SU-DHL-6 (cell line): ENCODE results near the gene SOS1.

ENCODE experiments used
- H2AFZ ChIP-seq: fragments of 200-600 bp; sonication (generic); 2 replicates; pipeline ENCODE4 v1.6.1; 2014; ENCODE audit warnings: low read depth, mild to moderate bottlenecking, moderate library complexity, mixed read lengths, antibody characterized with exemption, low read length; ENCODE audit not compliant: severe bottlenecking
- H3F3A ChIP-seq: fragments of 200-600 bp; shearing (Covaris generic); 2 replicates; pipeline ENCODE4 v1.6.0; 2016; ENCODE audit warnings: antibody characterized with exemption, mild to moderate bottlenecking; ENCODE audit not compliant: insufficient read depth
- H3K27ac ChIP-seq: fragments of 200-600 bp; sonication (generic); 2 replicates; pipeline ENCODE4 v1.5.1; 2016; ENCODE audit warnings: low read depth, mild to moderate bottlenecking, low read length, moderate library complexity, mixed read lengths
- H3K27me3 ChIP-seq: fragments of 200-600 bp; sonication (generic), shearing (Covaris generic); 2 replicates; pipeline ENCODE4 v1.6.0; 2014; ENCODE audit warnings: mild to moderate bottlenecking, low read length
- H3K36me3 ChIP-seq: fragments of 200-600 bp; sonication (generic); 2 replicates; pipeline ENCODE4 v1.6.1; 2014; ENCODE audit warnings: mild to moderate bottlenecking, low read length, mixed read lengths
- H3K4me2 ChIP-seq: fragments of 300-600, 200-600 bp; shearing (Covaris generic), sonication (generic); 2 replicates; pipeline ENCODE4 v1.6.0; 2014; ENCODE audit warnings: low read length, low read depth, mild to moderate bottlenecking; ENCODE audit not compliant: poor library complexity, severe bottlenecking
- H3K4me3 ChIP-seq: fragments of 200-600 bp; sonication (generic); 2 replicates; pipeline ENCODE4 v1.5.1; 2014; ENCODE audit warnings: antibody characterized with exemption, low read length, mild to moderate bottlenecking, mixed read lengths; ENCODE audit not compliant: insufficient read depth, poor library complexity, severe bottlenecking
- H3K79me2 ChIP-seq: fragments of 200-600 bp; sonication (generic); 2 replicates; pipeline ENCODE4 v1.6.1; 2014; ENCODE audit warnings: mild to moderate bottlenecking, low read length, moderate library complexity; ENCODE audit not compliant: insufficient read depth
- H3K9ac ChIP-seq: fragments of 200-600 bp; sonication (generic); 2 replicates; pipeline ENCODE4 v1.7.0; 2014; ENCODE audit warnings: mild to moderate bottlenecking, low read length
- H3K9me2 ChIP-seq: fragments of 200-600 bp; sonication (generic); replicated peaks from 2 replicates; pipeline ENCODE4 v1.6.1; 2014; ENCODE audit warnings: low read length; ENCODE audit not compliant: insufficient read depth
- H3K9me3 ChIP-seq: fragments of 200-600 bp; sonication (generic); 2 replicates; pipeline ENCODE4 v1.6.1; 2014; ENCODE audit warnings: low read length, mixed read lengths; ENCODE audit not compliant: insufficient read depth
- H4K20me1 ChIP-seq: fragments of 200-600 bp; sonication (generic); 2 replicates; pipeline ENCODE4 v1.6.1; 2014; ENCODE audit warnings: low read depth, mild to moderate bottlenecking, antibody characterized with exemption, low read length, moderate library complexity, mixed read lengths
- EZH2phosphoT487 ChIP-seq: fragments of 200-600 bp; sonication (generic), shearing (Covaris generic); conservative IDR thresholded peaks from 2 replicates; pipeline ENCODE4 v1.6.1; 2018; ENCODE audit warnings: mild to moderate bottlenecking, antibody characterized with exemption, low read length, moderate library complexity, mixed read lengths
- TF ChIP-seq, protein P1 (sequence below): fragments of 200-600 bp; sonication (generic); IDR thresholded peaks from one replicate; pipeline ENCODE4 v1.5.1; 2017; ENCODE audit warnings: antibody characterized with exemption, mild to moderate bottlenecking, low read length, moderate library complexity; ENCODE audit not compliant: insufficient read depth, poor library complexity, severe bottlenecking

Gene SOS1

DNA sequence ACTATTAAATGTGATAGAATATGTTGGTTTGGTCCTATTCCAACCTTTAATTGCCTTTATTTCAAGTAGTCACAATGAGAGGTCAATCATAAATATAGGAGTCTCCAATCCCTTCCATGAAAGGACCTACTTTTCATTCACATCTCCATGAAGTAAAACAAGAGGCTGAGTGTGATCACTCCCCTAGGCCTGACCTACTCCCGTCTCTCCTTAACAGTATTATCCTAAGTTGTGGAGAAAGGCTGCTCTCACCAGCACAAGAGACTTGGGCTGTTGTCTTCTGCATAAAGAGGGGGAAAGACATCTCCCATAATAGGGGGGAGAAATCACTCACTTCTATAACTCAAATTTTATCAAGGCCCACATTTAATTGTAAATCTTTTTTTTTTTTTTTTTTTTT is 105.4 kb downstream of the SOS1 start:
- peaks cover 10% of the 10 kb centered on the region; the same call in 1 of the 2 replicates for H3K36me3 ChIP-seq
- no peak overlapping the region for H3K27ac ChIP-seq
- no peak overlapping the region for H3K4me3 ChIP-seq
- H3F3A ChIP-seq = no peaks in the 10 kb centered on the region
- no peaks in the 10 kb centered on the region for H3K9me3 ChIP-seq
- TF ChIP-seq, protein P1, sequence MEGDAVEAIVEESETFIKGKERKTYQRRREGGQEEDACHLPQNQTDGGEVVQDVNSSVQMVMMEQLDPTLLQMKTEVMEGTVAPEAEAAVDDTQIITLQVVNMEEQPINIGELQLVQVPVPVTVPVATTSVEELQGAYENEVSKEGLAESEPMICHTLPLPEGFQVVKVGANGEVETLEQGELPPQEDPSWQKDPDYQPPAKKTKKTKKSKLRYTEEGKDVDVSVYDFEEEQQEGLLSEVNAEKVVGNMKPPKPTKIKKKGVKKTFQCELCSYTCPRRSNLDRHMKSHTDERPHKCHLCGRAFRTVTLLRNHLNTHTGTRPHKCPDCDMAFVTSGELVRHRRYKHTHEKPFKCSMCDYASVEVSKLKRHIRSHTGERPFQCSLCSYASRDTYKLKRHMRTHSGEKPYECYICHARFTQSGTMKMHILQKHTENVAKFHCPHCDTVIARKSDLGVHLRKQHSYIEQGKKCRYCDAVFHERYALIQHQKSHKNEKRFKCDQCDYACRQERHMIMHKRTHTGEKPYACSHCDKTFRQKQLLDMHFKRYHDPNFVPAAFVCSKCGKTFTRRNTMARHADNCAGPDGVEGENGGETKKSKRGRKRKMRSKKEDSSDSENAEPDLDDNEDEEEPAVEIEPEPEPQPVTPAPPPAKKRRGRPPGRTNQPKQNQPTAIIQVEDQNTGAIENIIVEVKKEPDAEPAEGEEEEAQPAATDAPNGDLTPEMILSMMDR = no peak
- no peak for TF ChIP-seq EZH2phosphoT487
- H4K20me1 ChIP-seq = no peaks in the 10 kb centered on the region
- H3K27me3 ChIP-seq = no peaks in the 10 kb centered on the region
- H3K79me2 ChIP-seq = no peaks in the 10 kb centered on the region
- H2AFZ ChIP-seq = no peak overlapping the region
- no peaks in the 10 kb centered on the region for H3K9me2 ChIP-seq
- no peak overlapping the region for H3K4me2 ChIP-seq
- H3K9ac ChIP-seq = no peak overlapping the region

- no peak for TF ChIP-seq EZH2phosphoT487
- TF ChIP-seq, protein P1 = no peak
These were observed 107.0 kb downstream of the SOS1 start for GRCh38 chr2:39013871-39014270.

DNA sequence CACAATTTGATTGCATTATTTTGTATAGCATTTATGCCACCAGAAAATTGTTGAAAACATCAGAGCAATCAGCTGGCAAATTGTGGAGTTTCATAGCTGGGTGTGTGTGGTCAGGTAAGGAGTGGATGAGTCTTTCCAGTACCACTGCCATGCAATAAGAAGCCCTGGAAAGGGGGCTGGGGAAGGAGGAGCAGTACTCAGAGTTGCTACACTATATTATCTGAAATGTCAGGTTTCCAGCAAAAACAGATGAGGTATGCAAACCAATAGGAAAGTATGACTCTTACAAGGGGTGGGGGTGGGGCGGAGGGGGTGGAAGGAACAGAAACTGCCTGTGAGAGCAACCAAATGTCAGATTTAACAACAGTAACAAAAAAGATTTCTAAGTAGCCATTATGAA is 112.2 kb downstream of the SOS1 start:
- H3K36me3 ChIP-seq = peaks cover 26% of the 10 kb centered on the region; the same call in 1 of the 2 replicates
- H3K27ac ChIP-seq = no peak overlapping the region
- H3K9me2 ChIP-seq = no peaks in the 10 kb centered on the region
- no peak overlapping the region for H2AFZ ChIP-seq
- H3K79me2 ChIP-seq = no peaks in the 10 kb centered on the region
- H4K20me1 ChIP-seq = no peaks in the 10 kb centered on the region
- H3K9ac ChIP-seq = no peak overlapping the region
- H3K4me2 ChIP-seq = no peak overlapping the region
- no peaks in the 10 kb centered on the region for H3F3A ChIP-seq
- H3K27me3 ChIP-seq = no peaks in the 10 kb centered on the region
- no peaks in the 10 kb centered on the region for H3K9me3 ChIP-seq
- no peak overlapping the region for H3K4me3 ChIP-seq
- TF ChIP-seq, protein P1 = no peak
- TF ChIP-seq EZH2phosphoT487 = no peak

More at GRCh38 chr2:39013871-39014270, 107.0 kb downstream of the SOS1 start:
- H2AFZ ChIP-seq = no peak overlapping the region
- no peaks in the 10 kb centered on the region for H3K9me3 ChIP-seq
- H3K27me3 ChIP-seq = no peaks in the 10 kb centered on the region
- no peaks in the 10 kb centered on the region for H4K20me1 ChIP-seq
- no peak overlapping the region for H3K9ac ChIP-seq
- H3K9me2 ChIP-seq = no peaks in the 10 kb centered on the region
- no peak overlapping the region for H3K4me3 ChIP-seq
- no peaks in the 10 kb centered on the region for H3K79me2 ChIP-seq
- no peak overlapping the region for H3K27ac ChIP-seq
- no peak overlapping the region for H3K4me2 ChIP-seq
- peaks cover 13% of the 10 kb centered on the region; the same call in 1 of the 2 replicates for H3K36me3 ChIP-seq
- no peaks in the 10 kb centered on the region for H3F3A ChIP-seq
